GM12873 (cell line): ENCODE results near the gene DROSHA.

Source experiments
- CTCF ChIP-seq: IDR thresholded peaks from 2 replicates; pipeline ENCODE4 v1.5.1; 2012; ENCODE audit warnings: low read depth, mild to moderate bottlenecking, moderate library complexity, low read length, control low read depth; ENCODE audit not compliant: insufficient read depth; ENCODE audit errors: missing control alignments

DROSHA gene

GRCh38 chr5:31537851-31538250 is 6.0 kb upstream of the DROSHA start:
- no peak for TF ChIP-seq CTCF

GRCh38 chr5:31537349-31537748 is 5.5 kb upstream of the DROSHA start:
- TF ChIP-seq CTCF: no peak

GRCh38 chr5:31536873-31537272 is 5.0 kb upstream of the DROSHA start:
- TF ChIP-seq CTCF: no peak

- no peak for TF ChIP-seq CTCF
These were observed 2.7 kb upstream of the DROSHA start for GRCh38 chr5:31534527-31535046.

GRCh38 chr5:31531543-31531887 is 378 bp downstream of the DROSHA start:
- no peak for TF ChIP-seq CTCF

GRCh38 chr5:31530541-31531265 is 1.2 kb downstream of the DROSHA start:
- TF ChIP-seq CTCF: no peak

- TF ChIP-seq CTCF: no peak
These were observed 8.9 kb downstream of the DROSHA start for GRCh38 chr5:31523041-31523440.
